GM18498 (cell line): ENCODE measurements around the gene COL4A5.
"Not testable (repeated sequence)": the region's sequence is repeated elsewhere in the genome, so short reads cannot be mapped to it uniquely, and the experiment has no call there.

Experiments
- ATAC-seq: cut with Tn5 transposase; IDR thresholded peaks from one replicate; pipeline ENCODE4 v1.9.1; 2021; ENCODE audit warnings: mild to moderate bottlenecking, moderate library complexity; ENCODE audit not compliant: unreplicated experiment

The COL4A5 gene

DNA sequence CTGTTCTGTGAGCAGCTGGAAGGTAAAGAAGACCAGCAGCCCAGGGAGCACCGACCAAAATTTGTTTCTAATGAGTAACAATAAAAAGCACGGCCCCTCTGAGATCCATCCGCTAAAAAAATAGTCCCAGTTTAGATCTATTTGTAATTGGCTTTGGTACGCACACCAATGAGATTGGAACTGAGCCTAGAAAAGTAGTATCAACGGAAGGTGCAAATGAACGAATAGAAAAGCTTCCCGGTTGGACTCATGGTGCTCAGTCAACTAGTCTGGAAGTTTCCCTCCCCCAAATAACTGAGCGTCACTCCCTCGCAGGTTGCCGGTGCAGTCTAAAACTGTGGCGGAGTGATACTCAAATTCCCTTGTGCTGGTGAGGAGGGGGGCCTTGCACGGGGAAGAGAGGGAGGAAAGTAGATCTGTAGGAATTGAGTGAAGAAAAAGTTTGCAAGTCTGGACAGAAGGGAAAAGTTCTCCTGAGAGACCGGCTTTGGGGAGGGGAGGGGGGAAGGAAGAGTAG lies at the start of gene COL4A5:
Gene COL4A5, plus strand, starts transcription at position 413 of the 517 bp plus-strand sequence. CDS start 288 bp downstream, outside the sequence.
- no peak for ATAC-seq

DNA sequence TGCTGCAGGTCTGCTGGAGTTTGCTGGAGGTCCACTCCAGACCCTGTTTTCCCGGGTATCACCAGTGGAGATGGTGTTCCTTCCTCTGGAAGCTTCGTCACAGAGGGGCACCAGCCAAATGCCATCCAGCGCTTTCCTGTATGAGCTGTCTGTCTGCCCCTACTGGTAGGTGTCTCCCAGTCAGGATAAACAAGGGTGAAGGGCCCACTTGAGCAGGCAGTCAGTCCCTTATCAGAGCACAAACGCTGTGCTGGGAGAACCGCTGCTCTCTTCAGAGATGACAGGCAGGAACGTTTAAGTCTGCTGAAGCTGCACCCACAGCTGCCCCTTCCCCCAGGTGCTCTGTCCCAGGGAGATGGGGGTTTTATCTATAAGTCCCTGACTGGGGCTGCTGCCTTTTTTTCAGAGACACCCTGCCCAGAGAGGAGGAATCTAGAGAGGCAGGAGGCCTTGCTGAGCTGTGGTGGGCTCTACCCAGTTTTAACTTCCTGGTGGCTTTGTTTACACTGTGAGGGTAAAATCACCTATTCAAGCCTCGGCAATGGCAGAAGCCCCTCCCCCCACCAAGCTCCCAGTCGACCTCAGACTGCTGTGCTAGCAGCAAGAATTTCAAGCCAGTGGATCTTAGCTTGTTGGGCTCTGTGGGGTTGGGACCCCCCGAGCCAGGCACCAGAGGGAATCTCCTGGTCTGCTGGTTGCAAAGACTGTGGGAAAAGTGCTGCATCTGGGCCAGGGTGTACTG lies 48.5 kb upstream of the COL4A5 start:
- not testable (repeated sequence) for ATAC-seq

DNA sequence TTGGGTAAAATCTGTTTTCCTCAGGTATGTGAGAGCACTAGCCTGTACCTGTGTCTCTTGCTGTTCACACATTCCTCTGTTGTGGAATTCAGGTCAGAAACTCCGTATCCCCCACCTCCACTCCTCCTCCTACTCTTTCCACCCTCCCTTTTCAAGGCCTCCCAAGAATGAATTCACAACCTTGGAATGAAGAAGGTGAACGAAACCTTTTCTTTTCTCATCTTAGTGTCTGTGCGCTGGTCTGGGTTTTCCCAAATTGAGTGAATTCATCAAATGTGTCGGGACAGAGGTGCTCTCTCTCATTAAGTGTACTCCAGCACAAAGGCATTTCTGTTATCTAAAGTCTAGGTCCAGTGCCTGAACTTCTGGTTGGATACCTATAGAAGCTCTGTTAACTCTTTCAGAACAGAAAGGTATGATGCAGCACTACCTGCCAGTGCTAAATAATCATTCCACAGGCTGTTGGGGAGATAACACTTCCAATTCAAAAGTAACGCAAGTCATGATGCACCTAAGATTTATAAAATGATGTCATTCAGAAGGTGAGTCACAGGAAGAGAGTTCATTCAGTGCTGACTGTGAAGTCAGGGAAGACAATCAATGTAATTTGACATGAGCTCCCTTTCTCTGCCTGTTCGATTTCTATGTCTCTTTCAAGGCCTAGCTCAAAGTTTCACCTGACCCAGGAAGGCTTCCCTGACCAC lies 43.3 kb upstream of the COL4A5 start:
- no peak for ATAC-seq

DNA sequence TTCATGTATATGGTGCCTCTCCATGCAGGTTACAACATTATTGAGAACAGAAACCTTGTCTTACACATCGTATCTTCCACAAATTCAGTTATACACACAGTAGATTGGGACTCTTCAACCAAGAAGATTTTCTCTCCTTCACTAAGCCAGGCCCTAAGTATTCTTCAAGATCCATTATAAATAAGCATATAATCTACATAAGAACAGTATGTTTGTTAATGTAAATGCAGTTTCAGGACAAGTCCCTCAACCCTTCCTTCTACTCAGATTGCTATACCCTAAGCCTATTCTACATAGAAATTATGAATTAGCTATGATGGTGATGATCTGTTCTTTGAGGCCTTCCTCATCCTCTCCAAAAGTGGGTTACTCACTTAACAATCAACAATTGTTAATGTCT lies 42.7 kb upstream of the COL4A5 start:
- no peak for ATAC-seq

DNA sequence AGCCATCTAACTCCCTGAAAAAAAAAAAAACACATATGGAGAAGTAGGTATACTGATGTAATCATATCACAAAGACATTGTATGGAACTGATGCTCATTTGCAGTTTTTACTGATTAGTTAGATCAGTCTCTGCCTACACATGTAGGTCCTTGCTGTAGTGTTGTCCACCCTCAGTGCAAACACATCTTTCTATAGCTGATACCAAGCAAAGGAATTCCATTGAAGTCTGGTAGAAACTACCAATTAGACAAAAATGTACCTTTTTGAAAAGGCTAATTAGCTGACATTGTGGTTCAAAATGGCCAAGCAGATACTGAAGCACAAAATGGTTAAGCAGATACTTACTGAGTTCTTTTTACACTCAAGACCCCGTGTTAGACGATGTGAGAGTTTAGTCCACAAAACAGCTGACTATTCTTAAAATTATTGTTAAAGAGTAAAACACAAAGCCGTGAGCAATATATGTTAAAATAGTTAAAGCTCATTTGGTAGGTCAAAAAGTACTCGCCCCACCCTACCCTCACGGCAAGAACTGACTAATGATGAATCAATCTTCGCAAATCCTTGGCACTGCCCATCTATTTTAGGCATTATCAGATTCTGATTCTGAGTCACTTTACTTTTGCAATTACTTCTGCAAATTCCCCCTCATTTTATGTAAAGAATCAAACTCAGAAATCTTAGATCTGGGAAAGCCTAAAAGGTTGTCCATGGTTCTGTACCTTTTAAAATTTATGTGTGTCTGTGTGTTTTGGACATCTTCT lies 41.8 kb upstream of the COL4A5 start:
- no peak for ATAC-seq

DNA sequence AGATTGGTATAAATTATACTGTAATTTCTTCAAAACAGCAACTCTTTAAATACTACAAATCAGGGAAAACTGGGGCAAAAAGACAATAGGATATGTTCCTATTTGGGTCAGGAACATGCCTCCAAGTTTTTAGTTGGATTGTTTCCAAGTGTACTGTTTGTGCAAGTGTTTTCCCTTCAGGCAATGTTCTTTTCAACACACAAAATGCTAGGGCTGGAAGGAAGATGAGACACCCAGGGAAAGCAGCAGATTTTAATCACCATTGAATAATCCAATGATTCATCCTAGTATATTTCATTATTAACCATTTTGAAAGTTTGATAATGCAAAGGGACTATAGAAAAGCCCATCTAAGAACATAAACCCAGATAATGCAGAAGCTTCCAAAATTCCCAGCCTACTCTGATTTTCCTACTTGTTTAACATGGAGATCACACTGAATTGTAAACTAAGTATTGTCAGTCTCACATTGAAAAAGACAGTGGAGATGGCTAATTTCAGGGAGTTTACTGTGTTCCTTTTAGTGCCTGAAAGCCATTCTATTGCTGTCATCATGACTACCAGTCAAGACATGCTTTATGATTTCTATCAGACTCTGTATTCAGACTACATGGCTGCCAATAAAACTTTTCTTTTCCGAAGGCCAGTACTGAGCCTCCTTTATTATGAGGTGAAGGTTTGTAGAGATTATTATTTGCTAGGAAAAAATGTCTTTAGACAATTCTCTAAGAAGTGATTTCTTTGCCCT lies 40.0 kb upstream of the COL4A5 start:
- ATAC-seq: no peak

DNA sequence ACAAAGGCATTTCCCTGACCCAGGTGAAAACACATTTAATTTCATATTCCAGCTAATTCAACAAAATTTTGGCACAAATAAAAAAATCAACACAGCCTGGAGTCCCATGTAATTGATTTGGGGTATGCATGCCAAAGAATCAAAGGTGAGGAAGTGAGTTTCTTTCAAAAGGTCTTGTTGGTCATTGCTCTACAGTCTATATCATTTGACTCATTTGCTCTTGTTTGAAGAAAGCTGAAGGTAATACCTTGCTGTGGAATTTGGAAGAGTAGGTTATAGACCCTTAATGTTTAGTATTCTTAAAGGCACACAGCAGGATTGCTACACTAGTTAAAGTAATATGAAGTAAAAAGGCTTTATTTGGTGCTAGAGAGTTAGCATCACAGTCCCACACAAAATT lies 26.9 kb upstream of the COL4A5 start:
- no peak for ATAC-seq

DNA sequence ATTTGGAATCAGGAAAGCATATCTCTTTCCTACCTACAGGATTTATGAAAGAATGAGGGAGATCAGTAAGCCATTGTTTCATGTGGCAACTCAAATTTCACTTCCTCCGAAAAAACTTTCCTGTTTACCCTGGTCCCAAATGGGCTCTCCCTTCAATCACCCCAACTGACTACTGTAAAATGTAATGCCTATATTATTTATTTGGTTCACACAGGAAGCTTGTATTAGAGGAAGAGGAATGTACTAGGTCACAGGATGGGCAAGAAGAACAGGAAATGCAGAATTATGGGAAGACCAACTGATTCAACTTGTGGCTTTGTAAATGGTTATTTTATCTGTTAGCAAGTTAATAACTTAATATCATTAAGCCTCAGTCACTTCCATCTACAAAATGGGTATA lies 24.5 kb upstream of the COL4A5 start:
- no peak for ATAC-seq

DNA sequence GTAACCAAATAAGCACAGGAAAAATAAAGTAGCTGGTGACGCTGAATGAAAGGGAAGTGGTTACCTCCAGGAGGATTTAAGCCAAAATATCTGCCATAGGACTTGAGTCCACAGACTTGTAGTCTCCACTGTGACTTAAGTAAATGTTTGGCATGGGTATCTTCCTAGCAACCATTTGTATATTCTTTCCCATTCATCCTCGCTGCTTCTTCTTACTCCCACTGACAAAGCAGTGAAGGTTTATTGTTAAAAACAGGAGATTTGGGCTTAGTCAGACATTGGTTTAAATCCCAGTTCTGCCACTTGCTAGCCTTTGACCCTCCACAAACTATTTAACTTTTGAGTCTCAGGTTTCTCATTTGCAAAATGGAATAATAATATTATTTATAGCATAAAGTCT lies 23.7 kb upstream of the COL4A5 start:
- no peak for ATAC-seq

DNA sequence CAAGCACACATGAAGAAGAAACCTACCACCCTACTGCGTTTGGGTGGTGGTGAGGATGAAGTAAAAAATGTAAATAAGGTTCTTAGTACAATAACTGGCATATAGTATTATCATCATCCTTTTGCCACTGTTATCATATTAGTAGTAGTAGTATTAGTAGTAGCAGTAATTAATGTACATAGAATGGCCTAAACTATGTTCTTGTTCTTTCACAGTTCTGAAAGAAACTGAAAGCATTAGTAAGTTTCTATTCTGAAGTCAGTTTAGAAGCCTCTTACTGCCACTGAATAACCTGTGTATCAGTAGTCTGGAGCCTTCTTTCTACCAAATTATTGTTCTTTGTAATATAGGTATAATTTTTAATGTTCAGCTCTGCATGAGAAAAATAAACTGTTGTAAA lies 22.4 kb upstream of the COL4A5 start:
- peak; percentile 67 for ATAC-seq

DNA sequence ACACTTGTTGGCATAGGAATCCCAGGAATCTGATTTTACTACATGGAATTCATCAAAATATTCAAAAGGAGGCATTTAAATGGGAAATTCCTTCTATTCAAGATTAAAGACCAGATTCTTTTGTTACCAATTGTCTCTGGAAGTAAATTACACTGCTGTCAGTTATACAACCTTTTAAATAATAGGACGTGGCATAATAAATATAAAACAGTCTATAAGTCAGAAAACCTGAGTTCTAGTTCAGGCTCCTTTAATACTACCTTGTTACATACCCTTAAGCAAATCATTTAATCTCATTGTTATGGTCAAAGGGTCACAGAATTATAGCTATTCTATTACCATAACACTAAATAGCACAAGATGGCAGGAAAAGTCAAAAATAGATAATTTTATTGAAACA lies 20.2 kb upstream of the COL4A5 start:
- no peak for ATAC-seq

DNA sequence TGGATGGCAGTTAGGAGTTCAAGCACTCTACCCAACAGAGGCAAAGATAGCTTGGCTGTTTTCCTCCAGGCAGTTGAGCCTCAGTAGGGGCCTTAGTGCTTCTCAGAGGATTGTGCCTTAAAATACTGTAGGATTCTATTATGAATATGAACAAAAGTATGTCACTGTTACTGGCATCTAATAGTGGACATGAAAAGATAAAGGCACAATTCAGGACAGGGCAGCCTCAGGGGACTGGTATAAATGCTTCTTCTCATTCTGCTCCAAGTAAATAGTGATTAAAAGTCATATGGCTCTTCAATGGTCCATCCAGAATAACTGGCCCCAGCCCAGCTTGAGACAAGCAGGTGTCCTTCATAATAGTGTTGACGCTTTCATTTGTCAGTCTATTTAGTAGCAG lies 19.2 kb upstream of the COL4A5 start:
- ATAC-seq: no peak

DNA sequence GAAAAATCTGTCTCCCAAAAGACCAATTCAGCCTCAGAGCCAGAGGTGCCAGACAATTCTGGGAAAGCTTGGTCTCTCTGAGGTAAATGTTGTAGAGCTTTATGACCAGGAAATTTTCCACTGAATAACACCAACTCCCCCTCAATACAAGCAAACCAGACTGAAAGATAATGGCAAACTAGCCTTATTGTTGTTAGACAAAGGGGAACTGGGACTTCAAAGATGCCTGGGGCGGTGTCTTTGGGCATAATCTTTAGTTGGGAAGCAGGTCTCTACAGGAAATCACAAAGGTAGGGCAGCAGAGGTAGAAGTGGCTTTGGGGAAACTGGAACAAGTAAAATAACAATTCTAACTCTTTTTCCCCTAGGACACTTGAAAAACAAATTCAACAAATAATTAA lies 13.4 kb upstream of the COL4A5 start:
- ATAC-seq: no peak

DNA sequence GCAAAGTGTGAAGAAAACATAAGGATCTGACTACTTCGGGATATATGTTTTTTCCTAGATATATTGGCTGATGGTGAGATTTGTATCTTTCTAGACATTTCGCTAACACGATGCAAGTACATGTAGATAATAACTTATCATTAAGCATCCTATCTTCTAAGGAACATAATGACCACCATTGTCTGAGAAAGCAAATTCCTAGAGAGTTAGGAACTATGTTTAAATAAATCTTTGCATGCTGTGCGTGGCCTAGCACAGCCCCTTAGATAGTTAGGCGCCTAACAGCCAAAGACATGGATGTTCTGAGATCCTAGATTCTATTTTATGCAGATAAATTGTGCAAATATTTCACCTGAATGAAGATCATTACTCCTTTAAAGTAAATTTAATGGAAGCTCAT lies 4.4 kb upstream of the COL4A5 start:
- no peak for ATAC-seq

DNA sequence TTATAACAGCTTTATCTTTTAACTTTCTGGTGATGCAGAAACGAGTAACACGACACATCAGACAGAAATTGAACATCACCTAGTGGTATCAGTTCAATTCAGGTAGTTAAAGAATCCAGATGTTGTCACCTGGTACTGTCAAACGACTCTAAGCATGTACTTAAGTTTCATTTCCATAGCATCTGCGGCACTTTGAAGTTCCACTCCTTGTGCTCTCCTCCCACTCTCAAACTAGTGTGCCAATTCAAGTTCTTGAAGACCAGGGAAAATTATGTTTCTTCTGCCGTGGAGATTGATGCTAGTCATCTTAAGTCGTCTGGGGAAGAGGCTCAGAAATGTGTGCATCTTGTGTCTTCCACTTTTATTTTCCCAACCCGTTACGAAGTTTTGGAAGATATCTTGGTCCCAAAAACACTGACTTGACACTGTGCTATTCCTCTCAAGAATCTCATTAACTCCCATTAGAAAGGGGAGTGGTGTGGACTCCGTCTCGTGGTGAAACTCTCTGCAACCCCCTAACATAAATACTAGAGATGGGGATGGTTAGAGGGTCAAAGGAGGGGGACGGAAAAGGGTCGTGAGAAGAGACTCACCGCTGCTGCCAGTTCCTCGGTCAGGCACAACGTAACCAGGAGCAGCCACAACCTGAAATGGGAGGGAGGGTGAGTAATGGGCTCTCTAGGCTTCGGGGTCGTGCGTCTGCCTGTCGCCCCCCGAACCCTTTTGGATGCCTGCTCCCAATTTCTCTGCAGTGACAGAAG lies 2.1 kb upstream of the COL4A5 start:
- no peak for ATAC-seq

DNA sequence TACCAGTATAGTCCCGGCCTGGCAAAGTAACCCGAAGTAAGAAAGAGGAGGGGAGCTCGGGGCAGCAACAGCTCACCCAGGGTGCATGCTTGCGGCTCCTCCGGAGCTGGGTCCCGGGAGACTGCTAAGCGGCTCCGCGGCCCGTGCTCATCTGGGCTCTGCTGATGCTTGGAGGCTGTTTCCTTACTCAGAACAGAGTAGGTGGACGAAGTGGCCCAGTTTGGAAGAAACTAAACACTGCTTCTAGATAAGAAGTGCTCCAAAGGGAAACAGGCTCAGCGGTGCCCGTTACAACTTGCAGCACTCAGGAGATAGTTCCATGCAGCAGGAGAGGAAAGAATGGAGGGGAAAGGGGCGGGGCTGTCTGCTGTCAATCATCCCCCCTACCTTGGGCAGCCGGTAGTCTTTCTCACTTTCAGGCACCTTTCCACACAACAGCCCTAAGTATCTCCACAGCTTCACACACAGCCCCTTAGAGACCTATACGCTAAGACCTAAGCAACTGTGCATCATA lies 1.5 kb upstream of the COL4A5 start, which contains the start of gene COL4A6:
Gene COL4A6, minus strand, starts transcription at position 313 of the 514 bp plus-strand sequence. Its CDS starts 226 bp downstream, at position 87.
- ATAC-seq: no peak

DNA sequence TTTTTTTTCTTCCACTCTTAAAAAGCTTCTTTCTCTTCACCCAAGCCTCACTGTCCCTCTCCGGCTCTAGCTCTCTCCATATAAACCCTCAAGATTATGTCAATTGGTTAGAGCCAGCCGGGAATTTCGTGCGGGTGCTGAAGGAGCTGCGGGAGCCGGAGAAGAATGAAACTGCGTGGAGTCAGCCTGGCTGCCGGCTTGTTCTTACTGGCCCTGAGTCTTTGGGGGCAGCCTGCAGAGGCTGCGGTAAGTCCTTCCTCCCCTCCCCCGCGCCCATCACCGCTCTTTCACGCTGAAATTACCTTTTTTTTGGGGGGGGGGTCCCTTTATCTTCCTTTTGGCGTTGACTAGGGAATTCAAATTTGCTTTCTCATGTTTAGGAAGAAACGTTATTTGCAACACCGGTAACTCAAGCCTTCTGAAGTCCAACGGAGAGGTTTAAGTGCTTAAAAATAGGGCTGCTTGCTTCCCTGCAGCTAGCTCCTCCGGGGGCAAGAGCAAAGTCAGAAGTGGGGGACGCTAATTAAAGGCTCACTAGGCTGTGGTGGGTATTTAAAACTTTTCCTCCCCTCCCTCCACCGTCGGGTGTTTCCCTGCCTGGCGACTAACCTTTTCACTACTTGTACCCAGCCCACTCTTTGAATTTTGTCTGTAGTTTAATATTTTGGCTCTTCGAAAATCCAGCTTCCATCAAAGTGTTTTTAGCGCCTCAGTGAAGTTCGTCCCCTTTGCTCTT lies 491 bp downstream of the COL4A5 start:
- no peak for ATAC-seq

DNA sequence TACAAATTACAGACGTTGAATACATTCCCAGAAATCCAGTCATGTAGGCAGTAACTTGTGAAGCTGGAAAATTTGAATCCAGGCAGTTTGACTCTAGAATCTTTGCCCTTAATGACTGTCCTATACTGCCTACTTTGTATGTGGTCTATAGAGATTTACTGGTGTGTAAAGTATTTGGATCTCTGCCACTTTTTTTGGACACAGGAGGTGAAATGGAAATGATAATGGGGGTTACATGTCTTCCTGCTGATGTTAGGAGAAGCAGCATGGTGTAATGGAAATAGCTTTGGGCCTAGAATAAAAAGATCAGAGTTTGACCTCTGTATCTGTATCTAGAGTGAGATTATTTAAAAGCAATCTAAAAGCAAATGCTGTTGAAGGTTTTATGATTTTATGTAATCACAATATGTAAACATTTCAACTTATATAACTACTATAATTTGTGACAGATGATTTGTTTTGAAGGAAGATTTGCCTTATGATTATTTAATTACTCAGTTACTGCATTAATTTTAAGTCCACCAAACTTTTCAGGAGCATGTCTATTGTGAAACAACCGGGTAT lies 3.3 kb downstream of the COL4A5 start:
- ATAC-seq: no peak

DNA sequence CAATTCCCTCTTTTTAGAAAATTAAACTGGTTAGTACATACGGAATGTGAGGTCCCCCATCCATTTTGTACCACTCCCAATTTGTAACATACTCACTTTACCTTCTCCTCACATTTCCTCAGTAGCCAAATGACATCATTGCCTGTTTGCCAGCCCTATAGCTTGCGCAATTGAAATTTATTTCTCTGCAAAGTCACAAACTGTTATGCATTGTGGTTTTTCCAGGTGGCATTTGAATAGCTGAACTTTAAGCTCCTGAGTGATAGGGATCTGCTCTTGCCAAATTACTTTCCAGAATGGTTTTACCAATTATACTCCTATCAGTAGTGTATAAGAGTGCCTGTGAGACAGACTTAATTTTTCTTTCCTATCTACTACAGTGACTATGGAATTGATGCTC lies 7.7 kb downstream of the COL4A5 start:
- ATAC-seq: no peak
